Esophagus (tissue), 2 donors: Measurements from ENCODE around the gene FAM13C. TPM values are rescaled to one million over a fixed set of nuclear protein-coding genes. Genes with fewer than 3 reads are reported as not detected.

ENCODE experiments used
- H3K27ac ChIP-seq, 2 donors: one replicate each; pipeline ENCODE4 v1.5.1; 2013; ENCODE audit warnings: low read depth in 2 of 2, mild to moderate bottlenecking in 2 of 2, inconsistent platforms in 1 of 2, low read length in 1 of 2, moderate library complexity in 1 of 2
- H3K27me3 ChIP-seq, 2 donors: one replicate each; pipeline ENCODE4 v1.6.1; 2013; ENCODE audit warnings: low read length in 2 of 2, control low read depth in 1 of 2, mild to moderate bottlenecking in 1 of 2; ENCODE audit not compliant: insufficient read depth in 2 of 2, control insufficient read depth in 1 of 2
- H3K36me3 ChIP-seq, 2 donors: one replicate each; pipeline ENCODE4 v1.6.1; 2013; ENCODE audit warnings: low read length in 1 of 2; ENCODE audit not compliant: control insufficient read depth in 2 of 2, insufficient read depth in 2 of 2
- H3K4me1 ChIP-seq, 2 donors: one replicate each; pipeline ENCODE4 v1.6.1; 2013; ENCODE audit warnings: low read length in 1 of 2; ENCODE audit not compliant: control insufficient read depth in 2 of 2, insufficient read depth in 2 of 2
- H3K4me3 ChIP-seq, 2 donors: one replicate each; pipeline ENCODE4 v1.5.1; 2013; ENCODE audit warnings: low read length in 2 of 2, mild to moderate bottlenecking in 2 of 2, low read depth in 1 of 2, moderate library complexity in 1 of 2
- H3K9me3 ChIP-seq, 2 donors: one replicate each; pipeline ENCODE4 v1.6.1; 2013; ENCODE audit warnings: mild to moderate bottlenecking in 2 of 2, low read depth in 1 of 2, low read length in 1 of 2, moderate library complexity in 1 of 2; ENCODE audit not compliant: control insufficient read depth in 2 of 2, insufficient read depth in 1 of 2
- WGBS, 2 donors: extraction: QIAGEN DNeasy Blood & Tissue Kit; methylation state at CpG; one replicate each; pipeline ENCODE4 v1.1.7; 2013; 5-methylcytosine and 5-hydroxymethylcytosine counted together
- polyA plus RNA-seq, 2 donors: library from polyadenylated mRNA; stranded (reverse); fragments of 200-250 nt; gene quantifications; one replicate each; pipeline ENCODE4 v1.2.3, GENCODE V29; 2013
- donor health status: healthy with polysubstance abuse.
- donor health status: Bipolar disorder and iron deficiency.

The FAM13C gene
- polyA plus RNA-seq, 2 donors = 2.7 to 4.4 TPM

- H3K27ac ChIP-seq = no peak overlapping the region
Observed at GRCh38 chr10:59342000-59342399, 20.3 kb downstream of the FAM13C start.

GRCh38 chr10:59340285-59340684 is 22.1 kb downstream of the FAM13C start:
- 68 to 80% methylated on average over 1 of the region's 1 CpG for WGBS, 2 donors
- H3K27me3 ChIP-seq = no peaks in the 10 kb centered on the region
- H3K4me1 ChIP-seq = peaks cover 5% of the 10 kb centered on the region in 2 donors
- H3K4me3 ChIP-seq = no peak overlapping the region
- no peaks in the 10 kb centered on the region for H3K36me3 ChIP-seq
- H3K27ac ChIP-seq = peak overlapping the region in 1 of 2 donors; percentile 36
- H3K9me3 ChIP-seq = no peaks in the 10 kb centered on the region

More at GRCh38 chr10:59342000-59342399, 20.3 kb downstream of the FAM13C start:
- peaks cover 3 to 5% of the 10 kb centered on the region in 2 donors for H3K4me1 ChIP-seq
- no peaks in the 10 kb centered on the region for H3K9me3 ChIP-seq
- no peaks in the 10 kb centered on the region for H3K27me3 ChIP-seq
- no peaks in the 10 kb centered on the region for H3K36me3 ChIP-seq
- H3K4me3 ChIP-seq = no peak overlapping the region
- 81 to 97% methylated on average over 1 of the region's 1 CpG for WGBS, 2 donors

GRCh38 chr10:59339351-59339750 is 23.0 kb downstream of the FAM13C start:
- no peaks in the 10 kb centered on the region for H3K36me3 ChIP-seq
- WGBS, 2 donors = 70 to 73% methylated on average over 1 of the region's 1 CpG
- no peaks in the 10 kb centered on the region for H3K9me3 ChIP-seq
- no peaks in the 10 kb centered on the region for H3K27me3 ChIP-seq
- peaks cover 5% of the 10 kb centered on the region in 2 donors for H3K4me1 ChIP-seq
- H3K27ac ChIP-seq = no peak overlapping the region
- H3K4me3 ChIP-seq = no peak overlapping the region

- no peaks in the 10 kb centered on the region for H3K9me3 ChIP-seq
- peaks cover 5% of the 10 kb centered on the region in 2 donors for H3K4me1 ChIP-seq
- H3K27ac ChIP-seq = peak overlapping the region; percentile 25 to 33
- H3K36me3 ChIP-seq = no peaks in the 10 kb centered on the region
- H3K4me3 ChIP-seq = no peak overlapping the region
- H3K27me3 ChIP-seq = no peaks in the 10 kb centered on the region
Observed at GRCh38 chr10:59337201-59337652, 25.1 kb downstream of the FAM13C start.

GRCh38 chr10:59336632-59337031 is 25.7 kb downstream of the FAM13C start:
- H3K27ac ChIP-seq = peak overlapping the region in 1 of 2 donors; percentile 65
- no peaks in the 10 kb centered on the region for H3K27me3 ChIP-seq
- peaks cover 5% of the 10 kb centered on the region in 2 donors for H3K4me1 ChIP-seq
- H3K9me3 ChIP-seq = no peaks in the 10 kb centered on the region
- no peak overlapping the region for H3K4me3 ChIP-seq
- WGBS, 2 donors = 10 to 21% methylated on average over 2 of the region's 2 CpGs
- no peaks in the 10 kb centered on the region for H3K36me3 ChIP-seq

- no peak overlapping the region for H3K4me3 ChIP-seq
- no peaks in the 10 kb centered on the region for H3K36me3 ChIP-seq
- peaks cover 5% of the 10 kb centered on the region in 2 donors for H3K4me1 ChIP-seq
- H3K9me3 ChIP-seq = no peaks in the 10 kb centered on the region
- WGBS, 2 donors = 89 to 98% methylated on average over 2 of the region's 2 CpGs
- H3K27me3 ChIP-seq = no peaks in the 10 kb centered on the region
- peak overlapping the region in 1 of 2 donors; percentile 3 for H3K27ac ChIP-seq
Observed at GRCh38 chr10:59335497-59335896, 26.9 kb downstream of the FAM13C start.

GRCh38 chr10:59333701-59334100 is 28.6 kb downstream of the FAM13C start:
- Histone ChIP-seq H3K27me3 (no peaks in the 10 kb centered on the region), H3K27ac (no peak overlapping the region), H3K9me3 (no peaks in the 10 kb centered on the region), H3K36me3 (no peaks in the 10 kb centered on the region), H3K4me1 (peaks cover 5% of the 10 kb centered on the region in 2 donors), H3K4me3 (no peak overlapping the region)
- WGBS, 2 donors = 35 to 55% methylated on average over 1 of the region's 1 CpG

GRCh38 chr10:59332581-59332980 is 29.8 kb downstream of the FAM13C start:
- Histone ChIP-seq H3K36me3 (no peaks in the 10 kb centered on the region), H3K4me1 (peaks cover 3 to 5% of the 10 kb centered on the region in 2 donors), H3K4me3 (no peak overlapping the region), H3K27ac (no peak overlapping the region), H3K9me3 (no peaks in the 10 kb centered on the region), H3K27me3 (no peaks in the 10 kb centered on the region)

- Histone ChIP-seq H3K36me3 (no peaks in the 10 kb centered on the region), H3K27me3 (no peaks in the 10 kb centered on the region), H3K4me1 (peaks cover 0 to 2% of the 10 kb centered on the region in 2 donors), H3K27ac (no peak overlapping the region), H3K9me3 (no peaks in the 10 kb centered on the region), H3K4me3 (no peak overlapping the region)
Observed at GRCh38 chr10:59331661-59332060, 30.7 kb downstream of the FAM13C start.

GRCh38 chr10:59325116-59325515 is 37.2 kb downstream of the FAM13C start:
- no peaks in the 10 kb centered on the region for H3K4me1 ChIP-seq
- H3K9me3 ChIP-seq = no peaks in the 10 kb centered on the region
- H3K27ac ChIP-seq = no peak overlapping the region
- H3K27me3 ChIP-seq = no peaks in the 10 kb centered on the region
- no peaks in the 10 kb centered on the region for H3K36me3 ChIP-seq
- no peak overlapping the region for H3K4me3 ChIP-seq
